Esophagus (tissue), 2 donors: Measurements from ENCODE around the gene LTA4H. TPM values are rescaled to one million over a fixed set of nuclear protein-coding genes. Genes with fewer than 3 reads are reported as not detected.

Experiments used
- H3K27ac ChIP-seq, 2 donors: one replicate each; pipeline ENCODE4 v1.5.1; 2013; ENCODE audit warnings: low read depth in 2 of 2, mild to moderate bottlenecking in 2 of 2, inconsistent platforms in 1 of 2, low read length in 1 of 2, moderate library complexity in 1 of 2
- H3K27me3 ChIP-seq, 2 donors: one replicate each; pipeline ENCODE4 v1.6.1; 2013; ENCODE audit warnings: low read length in 2 of 2, control low read depth in 1 of 2, mild to moderate bottlenecking in 1 of 2; ENCODE audit not compliant: insufficient read depth in 2 of 2, control insufficient read depth in 1 of 2
- H3K36me3 ChIP-seq, 2 donors: one replicate each; pipeline ENCODE4 v1.6.1; 2013; ENCODE audit warnings: low read length in 1 of 2; ENCODE audit not compliant: control insufficient read depth in 2 of 2, insufficient read depth in 2 of 2
- H3K4me1 ChIP-seq, 2 donors: one replicate each; pipeline ENCODE4 v1.6.1; 2013; ENCODE audit warnings: low read length in 1 of 2; ENCODE audit not compliant: control insufficient read depth in 2 of 2, insufficient read depth in 2 of 2
- H3K4me3 ChIP-seq, 2 donors: one replicate each; pipeline ENCODE4 v1.5.1; 2013; ENCODE audit warnings: low read length in 2 of 2, mild to moderate bottlenecking in 2 of 2, low read depth in 1 of 2, moderate library complexity in 1 of 2
- H3K9me3 ChIP-seq, 2 donors: one replicate each; pipeline ENCODE4 v1.6.1; 2013; ENCODE audit warnings: mild to moderate bottlenecking in 2 of 2, low read depth in 1 of 2, low read length in 1 of 2, moderate library complexity in 1 of 2; ENCODE audit not compliant: control insufficient read depth in 2 of 2, insufficient read depth in 1 of 2
- WGBS, 2 donors: extraction: QIAGEN DNeasy Blood & Tissue Kit; methylation state at CpG; one replicate each; pipeline ENCODE4 v1.1.7; 2013; 5-methylcytosine and 5-hydroxymethylcytosine counted together
- polyA plus RNA-seq, 2 donors: library from polyadenylated mRNA; stranded (reverse); fragments of 200-250 nt; gene quantifications; one replicate each; pipeline ENCODE4 v1.2.3, GENCODE V29; 2013
- donor health status: healthy with polysubstance abuse.
- donor health status: Bipolar disorder and iron deficiency.

Gene LTA4H
- polyA plus RNA-seq, 2 donors, result 48.9 to 93.2 TPM

DNA sequence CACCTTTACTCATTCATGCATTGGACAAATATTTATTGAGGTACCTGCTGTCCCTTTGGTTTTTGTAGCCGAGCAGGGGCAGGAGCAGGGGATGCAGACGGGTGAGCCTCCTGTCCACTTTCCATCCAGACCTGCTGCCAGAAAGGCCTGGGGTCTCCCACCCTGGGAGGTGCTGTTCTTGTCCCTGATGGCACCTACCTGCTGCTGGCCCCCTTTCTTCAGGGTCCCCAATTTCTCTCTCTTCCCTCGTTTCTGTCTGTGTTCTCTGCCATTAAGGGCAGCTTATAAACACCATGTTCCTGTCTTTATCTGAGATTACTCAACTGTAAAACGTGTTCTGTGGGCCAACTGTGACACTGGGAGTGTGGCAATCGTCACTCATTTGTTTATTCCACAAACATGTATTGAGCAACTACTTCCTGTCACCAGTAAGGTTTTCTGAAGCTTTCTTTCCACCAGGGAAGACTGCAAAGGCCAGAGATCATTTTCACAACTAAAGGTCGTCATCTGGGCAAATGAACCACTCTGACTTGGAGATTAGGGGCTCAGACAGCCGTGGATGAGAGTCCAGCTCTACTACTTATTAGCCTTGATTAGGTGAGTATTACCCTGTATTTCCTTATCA, 39.2 kb downstream of the LTA4H start, which contains the start of gene HAL:
HAL (minus strand) TSS at position 311 of the 625 bp plus-strand sequence. CDS start 434 bp downstream, outside the sequence.
- peak within 1 kb of the TSS in 1 of 2 donors; percentile 45 for H3K27ac ChIP-seq
- H3K4me1 ChIP-seq, result no peaks in the 10 kb centered on the region
- 63 to 65% methylated on average over 7 of the region's 7 CpGs for WGBS, 2 donors
- no peaks in the 10 kb centered on the region for H3K36me3 ChIP-seq
- no peak within 1 kb of the TSS for H3K4me3 ChIP-seq
- H3K27me3 ChIP-seq, result no peaks in the 10 kb centered on the region
- no peaks in the 10 kb centered on the region for H3K9me3 ChIP-seq

DNA sequence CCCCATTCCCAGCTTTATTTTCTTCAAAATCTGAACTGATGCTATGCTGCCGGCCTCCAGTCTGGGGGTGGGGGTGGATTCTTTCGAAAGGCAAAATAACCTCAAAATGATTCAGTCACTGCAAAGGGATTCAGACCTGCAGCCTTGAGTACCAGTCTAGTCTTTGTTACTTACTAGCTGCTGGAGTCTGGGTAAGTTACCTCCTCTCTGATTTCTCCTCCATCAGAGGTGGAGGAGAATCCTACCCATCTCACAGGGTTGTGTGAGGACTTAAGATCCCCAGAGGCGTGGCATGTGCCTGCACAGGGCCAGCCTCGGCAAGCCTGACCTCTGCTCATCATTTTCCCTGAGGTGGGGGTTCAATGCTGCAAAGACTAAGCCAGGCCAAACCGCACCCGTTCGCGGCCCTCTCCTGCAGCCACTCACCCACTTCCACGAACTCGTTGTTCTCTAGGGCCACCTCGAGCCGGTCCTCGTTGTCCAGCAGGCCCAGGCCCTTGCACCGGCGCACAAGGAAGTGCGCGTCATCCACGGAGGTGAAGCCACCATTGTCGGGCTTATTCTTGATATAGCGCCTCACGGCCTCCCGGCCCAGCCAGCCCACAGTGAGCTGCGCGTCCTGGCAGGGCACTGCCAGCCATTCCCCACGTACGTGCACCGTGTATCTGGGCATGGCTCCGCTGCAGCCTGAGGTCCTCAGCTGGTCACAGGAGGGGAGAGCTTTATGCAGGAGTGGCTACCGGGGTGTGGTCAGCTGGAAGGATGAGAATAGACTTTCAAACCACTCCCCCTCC, 40.0 kb downstream of the LTA4H start:
- H3K4me3 ChIP-seq, result no peak overlapping the region
- H3K27ac ChIP-seq, result no peak overlapping the region
- no peaks in the 10 kb centered on the region for H3K27me3 ChIP-seq
- H3K4me1 ChIP-seq, result no peaks in the 10 kb centered on the region
- 91 to 93% methylated on average over 29 of the region's 29 CpGs for WGBS, 2 donors
- H3K9me3 ChIP-seq, result no peaks in the 10 kb centered on the region
- H3K36me3 ChIP-seq, result no peaks in the 10 kb centered on the region

DNA sequence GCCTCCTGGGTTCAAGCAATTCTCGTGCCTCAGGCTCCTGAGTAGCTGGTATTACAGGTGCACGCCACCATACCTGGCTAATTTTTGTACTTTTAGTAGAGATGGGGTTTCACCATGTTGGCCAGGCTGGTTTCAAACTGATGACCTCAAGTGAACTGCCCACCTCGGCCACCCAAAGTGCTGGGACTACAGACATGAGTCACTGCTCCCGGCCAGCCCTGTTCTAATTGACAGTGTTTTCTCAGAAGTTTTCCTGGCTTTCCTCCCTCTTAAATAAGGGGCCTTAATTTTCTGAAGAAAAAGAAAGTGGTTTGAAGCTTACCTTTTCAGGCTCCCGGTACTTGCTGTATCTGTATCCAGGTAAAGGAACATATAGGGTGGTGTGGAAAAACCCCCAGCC, 40.9 kb downstream of the LTA4H start:
- WGBS, 2 donors, result 82 to 87% methylated on average over 5 of the region's 5 CpGs

DNA sequence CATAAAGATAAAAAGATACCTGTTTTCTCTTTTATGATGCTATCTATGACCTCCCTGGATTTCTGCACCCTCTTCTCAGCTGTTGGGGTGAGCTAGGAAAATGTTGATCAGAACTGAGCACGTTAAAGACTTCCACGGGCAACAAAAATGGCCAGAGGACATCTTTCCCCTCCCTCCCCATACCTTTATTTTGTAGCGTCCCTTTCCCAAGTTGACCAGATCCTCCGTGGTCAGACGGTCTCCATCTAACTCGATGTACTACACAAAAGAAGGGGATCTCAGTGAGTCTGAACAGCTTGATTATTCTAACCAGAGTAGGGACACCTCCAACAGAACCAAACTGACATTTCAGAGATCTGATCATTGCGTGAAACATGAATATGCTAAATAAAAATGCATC, 41.5 kb downstream of the LTA4H start:
- Histone ChIP-seq H3K4me1 (no peaks in the 10 kb centered on the region), H3K27me3 (no peaks in the 10 kb centered on the region), H3K4me3 (no peak overlapping the region), H3K9me3 (no peaks in the 10 kb centered on the region), H3K36me3 (no peaks in the 10 kb centered on the region), H3K27ac (no peak overlapping the region)
- 92 to 94% methylated on average over 7 of the region's 7 CpGs for WGBS, 2 donors

More for the DNA sequence above, 40.9 kb downstream of the LTA4H start:
- Histone ChIP-seq H3K27me3 (no peaks in the 10 kb centered on the region), H3K4me3 (no peak overlapping the region), H3K9me3 (no peaks in the 10 kb centered on the region), H3K4me1 (no peaks in the 10 kb centered on the region), H3K36me3 (no peaks in the 10 kb centered on the region), H3K27ac (no peak overlapping the region)

DNA sequence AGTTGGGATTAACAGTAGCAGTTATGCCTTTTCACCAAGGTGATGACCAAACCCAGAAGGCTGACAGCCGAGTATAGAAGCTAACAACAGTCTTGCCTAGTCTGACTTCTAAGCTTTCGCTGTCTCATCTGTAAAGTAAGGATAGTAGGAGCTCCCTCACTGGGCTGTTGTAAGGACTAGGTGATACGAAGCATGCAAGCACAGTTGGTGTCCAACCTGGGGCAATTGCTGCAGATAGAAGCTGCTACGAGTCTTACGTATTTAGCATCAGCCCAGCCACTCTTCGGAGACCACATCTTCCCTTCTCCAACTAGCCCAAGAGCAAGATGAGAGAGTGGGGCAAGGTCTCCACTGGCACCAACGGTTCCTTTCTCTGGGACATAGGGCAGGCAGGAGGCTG, 45.3 kb downstream of the LTA4H start:
- Histone ChIP-seq H3K27me3 (no peaks in the 10 kb centered on the region), H3K4me1 (no peaks in the 10 kb centered on the region), H3K9me3 (no peaks in the 10 kb centered on the region), H3K27ac (no peak overlapping the region), H3K36me3 (no peaks in the 10 kb centered on the region), H3K4me3 (no peak overlapping the region)
- WGBS, 2 donors, result 85 to 89% methylated on average over 7 of the region's 7 CpGs

DNA sequence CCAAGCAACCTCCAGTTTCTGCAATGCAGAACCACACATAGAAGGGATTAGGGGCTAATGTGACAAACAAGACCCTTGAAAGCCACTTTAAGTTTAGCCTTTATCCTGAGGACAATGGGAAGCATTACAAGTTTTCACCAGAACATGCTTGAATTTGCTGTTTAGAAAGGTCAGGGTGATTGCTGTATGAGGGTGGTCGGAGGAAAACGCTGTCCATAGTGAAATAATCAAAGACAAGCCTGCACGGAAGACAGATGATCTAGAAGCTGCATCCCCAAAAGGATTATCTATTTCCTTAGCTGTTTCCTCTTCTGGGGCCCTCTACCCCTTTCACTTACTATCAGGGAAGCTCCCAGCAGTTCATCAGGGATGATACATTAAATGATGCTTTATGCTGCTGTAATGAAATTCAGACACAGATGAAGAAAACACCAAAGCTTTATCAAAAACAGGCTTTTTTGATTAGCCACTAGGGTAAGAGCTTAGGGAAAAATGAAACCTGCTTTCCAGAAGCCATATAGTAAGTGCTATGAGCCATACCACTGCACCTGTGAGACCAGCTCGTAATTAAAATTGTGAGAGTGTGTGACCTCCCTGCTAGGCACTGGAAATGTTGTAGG, 45.8 kb downstream of the LTA4H start:
- H3K27ac ChIP-seq, result no peak overlapping the region
- 53 to 65% methylated on average over 4 of the region's 4 CpGs for WGBS, 2 donors
- H3K9me3 ChIP-seq, result no peaks in the 10 kb centered on the region
- no peaks in the 10 kb centered on the region for H3K36me3 ChIP-seq
- H3K4me3 ChIP-seq, result no peak overlapping the region
- H3K4me1 ChIP-seq, result no peaks in the 10 kb centered on the region
- H3K27me3 ChIP-seq, result no peaks in the 10 kb centered on the region

DNA sequence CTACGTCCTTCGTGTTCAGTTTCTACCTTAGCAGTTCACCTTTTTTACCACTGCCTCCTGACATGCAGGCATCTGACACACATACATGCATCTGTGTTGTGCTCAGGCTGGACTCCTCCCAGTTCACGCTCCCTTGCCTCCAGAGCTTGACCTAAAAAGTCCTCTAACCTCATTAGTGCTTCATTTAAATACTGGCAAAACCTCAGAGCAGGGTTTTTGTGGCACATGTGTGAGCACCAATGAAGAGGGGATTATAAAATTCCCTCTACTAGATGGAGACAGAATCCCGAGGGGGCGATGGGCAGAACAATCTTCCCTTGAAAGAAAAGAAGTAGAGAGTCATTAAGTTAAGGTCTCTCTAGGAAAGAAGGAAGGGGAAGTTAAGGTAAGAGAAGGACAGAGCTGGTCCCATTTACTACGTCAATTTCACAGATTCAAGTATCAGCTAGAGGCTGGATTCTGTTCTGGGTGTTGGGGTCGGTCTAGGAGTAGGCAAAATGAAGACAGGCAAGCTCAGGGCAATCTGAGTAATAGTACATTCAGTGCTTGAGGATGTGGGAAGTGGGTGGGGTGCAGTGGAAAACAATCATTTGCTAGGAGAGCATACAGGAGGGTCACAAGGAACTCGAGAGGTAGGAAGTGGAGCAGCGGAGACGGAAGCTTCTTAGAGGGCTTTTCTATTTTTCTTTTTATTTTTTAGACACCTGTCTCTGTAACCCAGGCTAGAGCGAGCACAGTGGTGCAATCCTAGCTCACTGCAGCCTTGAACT, 46.7 kb downstream of the LTA4H start:
- no peaks in the 10 kb centered on the region for H3K4me1 ChIP-seq
- 84 to 87% methylated on average over 11 of the region's 11 CpGs for WGBS, 2 donors

DNA sequence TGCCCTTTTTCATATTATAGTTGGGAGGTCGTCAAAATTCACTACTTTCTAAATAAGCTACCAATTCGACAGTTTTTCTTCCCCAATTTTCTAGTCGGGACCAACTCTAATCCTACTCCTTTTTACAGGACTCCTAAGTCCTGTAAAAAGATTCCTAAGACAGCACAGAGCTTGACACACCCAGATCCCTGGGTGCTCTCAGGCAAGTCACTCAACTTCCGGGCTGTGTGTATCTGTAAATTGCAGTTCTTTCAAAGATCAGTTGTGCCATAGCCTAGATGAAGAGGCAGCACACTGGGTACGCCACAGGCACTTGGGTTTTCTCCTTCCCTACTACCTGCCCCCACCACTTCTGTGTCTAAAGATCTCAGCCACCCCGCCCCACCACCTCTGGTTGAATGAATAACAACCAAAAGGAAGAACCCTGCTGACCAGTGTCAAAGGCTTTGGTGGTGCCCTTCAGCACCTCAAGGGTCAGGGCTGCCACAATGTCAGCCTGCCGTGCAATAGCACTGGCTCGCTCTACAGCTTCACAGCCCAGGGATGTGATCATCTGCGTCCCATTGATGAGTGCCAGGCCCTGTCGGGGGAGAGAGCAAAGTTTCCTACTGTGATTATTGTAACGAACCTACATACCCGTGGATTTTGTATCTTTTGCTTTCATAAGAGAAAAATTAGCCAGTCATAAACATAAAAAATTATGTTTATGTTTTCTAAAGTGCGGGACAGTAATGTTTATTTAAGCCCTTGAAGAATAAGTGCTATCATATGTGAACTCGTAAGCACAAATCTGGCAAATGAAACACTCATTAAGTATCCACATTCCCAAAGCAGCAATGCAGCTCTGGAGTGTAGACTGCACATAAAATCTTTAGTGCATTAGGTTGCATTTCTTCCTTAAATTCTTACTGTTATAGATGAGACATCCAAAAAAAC, 48.5 kb downstream of the LTA4H start:
- no peaks in the 10 kb centered on the region for H3K36me3 ChIP-seq
- H3K4me1 ChIP-seq, result no peaks in the 10 kb centered on the region
- 82% methylated on average over 14 of the region's 14 CpGs for WGBS, 2 donors
- no peaks in the 10 kb centered on the region for H3K27me3 ChIP-seq
- H3K4me3 ChIP-seq, result no peak overlapping the region
- no peak overlapping the region for H3K27ac ChIP-seq
- H3K9me3 ChIP-seq, result no peaks in the 10 kb centered on the region

More for the DNA sequence above, 46.7 kb downstream of the LTA4H start:
- Histone ChIP-seq H3K4me3 (no peak overlapping the region), H3K36me3 (no peaks in the 10 kb centered on the region), H3K27me3 (no peaks in the 10 kb centered on the region), H3K27ac (no peak overlapping the region), H3K9me3 (no peaks in the 10 kb centered on the region)
